ENCODE results near the gene HM13.

GRCh38 chr20:31615416-31615815 lies 101.2 kb downstream of the HM13 start:
- no peak for TF ChIP-seq CTCF (conservative IDR thresholded peaks at IDR 0.05)
- no peak for TF ChIP-seq ZFX (IDR thresholded peaks at IDR 0.05)
